PC-9 (cell line): ENCODE results near the gene ARID5B.

Source experiments
- EZH2 ChIP-seq: fragments of 200-600 bp; sonication (generic); IDR thresholded peaks from 2 replicates; pipeline ENCODE4 v1.8.0; 2017; ENCODE audit warnings: antibody characterized with exemption, low read depth
- TF ChIP-seq, protein P1 (sequence below): fragments of 200-600 bp; sonication (generic); conservative IDR thresholded peaks from 2 replicates; pipeline ENCODE4 v1.6.1; 2017; ENCODE audit warnings: mixed run types, antibody characterized with exemption, mild to moderate bottlenecking, moderate library complexity

DNA sequence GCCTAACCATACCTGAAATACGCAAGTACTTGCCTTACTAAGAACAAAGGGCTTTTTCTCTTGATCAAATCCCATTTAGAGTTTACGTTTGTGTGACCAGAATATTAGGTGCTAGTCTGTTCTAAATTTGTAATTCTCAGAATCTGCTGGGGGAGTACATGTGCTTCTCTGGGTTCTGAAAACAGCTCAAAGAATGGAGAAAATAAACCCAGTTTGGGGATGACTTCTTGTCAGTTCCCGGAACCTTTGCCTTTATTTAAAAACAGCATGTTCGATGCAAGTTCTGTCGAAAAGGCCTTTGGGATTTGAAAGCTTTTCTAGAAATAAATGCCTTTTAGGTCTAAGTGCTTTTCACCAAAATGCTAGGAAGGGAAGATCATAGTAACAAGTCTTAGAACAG lies 147.0 kb downstream of the ARID5B start:
- TF ChIP-seq, protein P1, sequence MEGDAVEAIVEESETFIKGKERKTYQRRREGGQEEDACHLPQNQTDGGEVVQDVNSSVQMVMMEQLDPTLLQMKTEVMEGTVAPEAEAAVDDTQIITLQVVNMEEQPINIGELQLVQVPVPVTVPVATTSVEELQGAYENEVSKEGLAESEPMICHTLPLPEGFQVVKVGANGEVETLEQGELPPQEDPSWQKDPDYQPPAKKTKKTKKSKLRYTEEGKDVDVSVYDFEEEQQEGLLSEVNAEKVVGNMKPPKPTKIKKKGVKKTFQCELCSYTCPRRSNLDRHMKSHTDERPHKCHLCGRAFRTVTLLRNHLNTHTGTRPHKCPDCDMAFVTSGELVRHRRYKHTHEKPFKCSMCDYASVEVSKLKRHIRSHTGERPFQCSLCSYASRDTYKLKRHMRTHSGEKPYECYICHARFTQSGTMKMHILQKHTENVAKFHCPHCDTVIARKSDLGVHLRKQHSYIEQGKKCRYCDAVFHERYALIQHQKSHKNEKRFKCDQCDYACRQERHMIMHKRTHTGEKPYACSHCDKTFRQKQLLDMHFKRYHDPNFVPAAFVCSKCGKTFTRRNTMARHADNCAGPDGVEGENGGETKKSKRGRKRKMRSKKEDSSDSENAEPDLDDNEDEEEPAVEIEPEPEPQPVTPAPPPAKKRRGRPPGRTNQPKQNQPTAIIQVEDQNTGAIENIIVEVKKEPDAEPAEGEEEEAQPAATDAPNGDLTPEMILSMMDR: no peak
- no peak for TF ChIP-seq EZH2
